ENCODE results near the gene ACOXL.
A peak's percentile ranks its signal among the peaks of the same experiment; 100 is the strongest.

ACOXL gene

GRCh38 chr2:110748489-110748867 lies 16.1 kb downstream of the ACOXL start:
- H3K4me3 ChIP-seq (ENCODE audit: low read depth, low read length), result no peak overlapping the region
- POLR2A ChIA-PET, result interaction anchor here (0.9 kb wide), 1 partner anchor 70 kb away, joined by 5 read pairs; the partner anchor contains the start of gene BUB1
- no peak overlapping the region for H3K27ac ChIP-seq (ENCODE audit: extremely low read depth, low read depth, low read length)
- no peaks in the 10 kb centered on the region for H3K36me3 ChIP-seq (ENCODE audit: control insufficient read depth in 2 of 2, insufficient read depth in 1 of 2, low read length in 2 of 2)
- TF ChIP-seq ZNF2 (tag by site-specific recombination; IDR thresholded peaks at IDR 0.05) (no peak), ZSCAN23 (tag by site-specific recombination; IDR thresholded peaks at IDR 0.05) (no peak), PRDM4 (tag by site-specific recombination; IDR thresholded peaks at IDR 0.05) (no peak), PRDM10 (tag by site-specific recombination; IDR thresholded peaks at IDR 0.05) (0 out of 2 replicates have a peak, but pooled peaks have one; percentile 34), YY1 (tag by site-specific recombination; IDR thresholded peaks at IDR 0.05) (no peak), ATF2 (tag by site-specific recombination; IDR thresholded peaks at IDR 0.05; ENCODE audit: low read depth) (no peak), KLF8 (tag by site-specific recombination; IDR thresholded peaks at IDR 0.05) (no peak), ZXDB (tag by site-specific recombination; IDR thresholded peaks at IDR 0.05) (no peak), ZNF148 (tag by site-specific recombination; IDR thresholded peaks at IDR 0.05; ENCODE audit: borderline replicate concordance) (no peak), ZNF645 (tag by site-specific recombination; IDR thresholded peaks at IDR 0.05) (no peak), ZNF10 (tag by site-specific recombination; IDR thresholded peaks at IDR 0.05) (no peak), ZFHX2 (tag by site-specific recombination; conservative IDR thresholded peaks at IDR 0.05) (0 out of 2 replicates have a peak, but pooled peaks have one; percentile 25), SETDB1 (IDR thresholded peaks at IDR 0.05; ENCODE audit: insufficient read length, low read length) (no peak), ZNF555 (tag by site-specific recombination; conservative IDR thresholded peaks at IDR 0.05) (no peak), ZNF600 (tag by site-specific recombination; IDR thresholded peaks at IDR 0.05) (no peak), EGR2 (tag by site-specific recombination; IDR thresholded peaks at IDR 0.05; ENCODE audit: low read depth) (peak; percentile 58; the same call in 1 of the 2 replicates), ZNF223 (tag by site-specific recombination; IDR thresholded peaks at IDR 0.05) (no peak)
- no peaks in the 10 kb centered on the region for H3K9me3 ChIP-seq (ENCODE audit: control insufficient read depth, insufficient read depth, low read depth, low read length)
- CTCF ChIA-PET, result interaction anchor here (1.0 kb wide), 1 partner anchor 68 kb away, joined by 4 read pairs; no protein-coding TSS in a partner anchor
- peaks cover 3% of the 10 kb centered on the region; the same call in 1 of the 2 replicates for H3K4me1 ChIP-seq (ENCODE audit: control insufficient read depth, insufficient read depth, low read length)

All from HEK293 (cell line).